Measurements from ENCODE around the gene CSNK1G1. TPM values are rescaled to one million over a fixed set of nuclear protein-coding genes. Genes with fewer than 3 reads are reported as not detected.
"Not testable (repeated sequence)": the region's sequence is repeated elsewhere in the genome, so short reads cannot be mapped to it uniquely, and the experiment has no call there.

The CSNK1G1 gene
- total RNA-seq, 1 donor from 2014 or later, result 19.8 TPM

DNA sequence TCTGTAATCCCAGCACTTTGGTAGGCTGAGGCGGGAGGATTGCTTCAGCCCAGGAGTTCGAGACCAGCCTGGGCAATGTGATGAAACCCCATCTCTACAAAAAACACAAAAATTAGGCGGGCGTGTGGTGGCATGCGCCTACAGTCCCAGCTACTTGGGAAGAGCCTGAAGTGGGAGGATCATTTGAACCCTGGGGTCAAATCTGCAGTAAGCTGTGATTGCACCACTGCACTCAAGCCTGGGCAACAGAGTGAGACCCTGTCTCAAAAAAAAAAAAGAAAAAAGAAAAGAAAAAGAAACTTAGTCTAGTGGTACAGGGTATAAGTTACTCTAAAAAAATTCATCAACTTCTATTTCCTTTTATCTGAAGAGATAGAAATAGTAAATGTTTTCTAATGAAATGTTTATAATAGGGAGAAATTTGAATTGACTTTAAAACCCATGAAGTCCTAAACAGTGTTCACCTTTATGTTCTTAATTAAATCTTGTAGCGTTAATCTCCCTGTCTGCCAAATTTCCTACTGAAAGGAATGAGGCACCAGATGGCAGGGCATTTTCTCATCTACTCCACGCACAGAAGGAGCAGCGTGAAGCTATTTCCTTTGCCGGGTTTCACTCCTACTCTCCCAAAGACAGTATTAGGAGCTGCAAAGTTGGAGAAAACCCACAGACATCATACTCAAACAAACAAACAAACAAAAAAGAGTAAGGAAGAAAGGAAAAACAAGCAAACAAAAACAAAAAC is 23.4 kb upstream of the CSNK1G1 start:
- Histone ChIP-seq H3K36me3 (no peaks in the 10 kb centered on the region), H3K4me3 (no peak overlapping the region), H3K9me3 (no peaks in the 10 kb centered on the region), H3K27ac (no peak overlapping the region), H3K4me1 (peaks cover 9% of the 10 kb centered on the region), H3K27me3 (no peaks in the 10 kb centered on the region)
- no peak for ATAC-seq
- intact Hi-C loops (cut with DNase I), result no loop called here
- DNase-seq, result no peak
- TF ChIP-seq, protein P1, sequence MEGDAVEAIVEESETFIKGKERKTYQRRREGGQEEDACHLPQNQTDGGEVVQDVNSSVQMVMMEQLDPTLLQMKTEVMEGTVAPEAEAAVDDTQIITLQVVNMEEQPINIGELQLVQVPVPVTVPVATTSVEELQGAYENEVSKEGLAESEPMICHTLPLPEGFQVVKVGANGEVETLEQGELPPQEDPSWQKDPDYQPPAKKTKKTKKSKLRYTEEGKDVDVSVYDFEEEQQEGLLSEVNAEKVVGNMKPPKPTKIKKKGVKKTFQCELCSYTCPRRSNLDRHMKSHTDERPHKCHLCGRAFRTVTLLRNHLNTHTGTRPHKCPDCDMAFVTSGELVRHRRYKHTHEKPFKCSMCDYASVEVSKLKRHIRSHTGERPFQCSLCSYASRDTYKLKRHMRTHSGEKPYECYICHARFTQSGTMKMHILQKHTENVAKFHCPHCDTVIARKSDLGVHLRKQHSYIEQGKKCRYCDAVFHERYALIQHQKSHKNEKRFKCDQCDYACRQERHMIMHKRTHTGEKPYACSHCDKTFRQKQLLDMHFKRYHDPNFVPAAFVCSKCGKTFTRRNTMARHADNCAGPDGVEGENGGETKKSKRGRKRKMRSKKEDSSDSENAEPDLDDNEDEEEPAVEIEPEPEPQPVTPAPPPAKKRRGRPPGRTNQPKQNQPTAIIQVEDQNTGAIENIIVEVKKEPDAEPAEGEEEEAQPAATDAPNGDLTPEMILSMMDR (IDR thresholded peaks at IDR 0.05), result no peak

DNA sequence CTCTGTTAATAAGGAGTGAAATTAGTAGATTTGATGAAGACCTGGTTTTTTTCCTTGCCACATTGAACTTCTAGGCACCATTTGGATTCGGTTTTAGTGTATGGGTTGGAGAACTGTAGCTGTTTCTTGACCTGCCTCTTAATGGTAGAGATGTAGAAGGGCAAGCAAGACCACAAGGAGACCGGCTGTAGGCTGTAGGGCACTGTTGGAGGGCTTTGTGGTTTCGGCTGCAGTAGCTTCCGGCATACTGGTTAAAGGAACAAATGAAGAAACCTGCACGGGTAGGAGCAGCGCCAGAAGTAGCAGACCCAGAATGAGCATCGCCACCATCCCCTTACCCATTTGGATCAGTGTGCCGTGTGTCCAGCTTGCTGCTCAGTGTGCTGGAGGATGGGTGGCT is 17.4 kb upstream of the CSNK1G1 start:
- TF ChIP-seq, protein P1 (IDR thresholded peaks at IDR 0.05), result no peak
- Histone ChIP-seq H3K4me3 (no peak overlapping the region), H3K4me1 (no peaks in the 10 kb centered on the region), H3K27ac (no peak overlapping the region), H3K27me3 (no peaks in the 10 kb centered on the region), H3K36me3 (no peaks in the 10 kb centered on the region), H3K9me3 (no peaks in the 10 kb centered on the region)
- ATAC-seq, result no peak
- DNase-seq, result no peak
- intact Hi-C loops (cut with DNase I), result no loop called here

DNA sequence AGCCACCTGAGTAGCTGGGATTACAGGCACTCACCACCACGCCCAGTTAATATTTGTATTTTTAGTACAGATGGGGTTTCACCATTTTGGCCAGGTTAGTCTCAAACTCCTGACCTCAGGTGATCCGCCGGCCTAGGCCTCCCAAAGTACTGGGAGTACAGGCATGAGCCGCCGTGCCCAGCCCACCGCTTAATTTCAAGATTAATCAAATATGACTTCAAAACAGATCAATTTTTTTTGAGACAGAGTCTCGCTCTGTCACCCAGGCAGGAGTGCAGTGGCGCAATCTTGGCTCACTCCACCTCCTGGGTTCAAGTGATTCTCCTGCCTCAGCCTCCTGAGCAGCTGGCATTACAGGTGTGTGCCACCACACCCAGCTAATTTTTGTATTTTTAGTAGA is 15.4 kb upstream of the CSNK1G1 start:
- H3K27ac ChIP-seq; DNase-seq; ATAC-seq; H3K27me3 ChIP-seq; H3K4me1 ChIP-seq; H3K4me3 ChIP-seq; H3K9me3 ChIP-seq; intact Hi-C loops (cut with DNase I); H3K36me3 ChIP-seq: not testable (repeated sequence)

DNA sequence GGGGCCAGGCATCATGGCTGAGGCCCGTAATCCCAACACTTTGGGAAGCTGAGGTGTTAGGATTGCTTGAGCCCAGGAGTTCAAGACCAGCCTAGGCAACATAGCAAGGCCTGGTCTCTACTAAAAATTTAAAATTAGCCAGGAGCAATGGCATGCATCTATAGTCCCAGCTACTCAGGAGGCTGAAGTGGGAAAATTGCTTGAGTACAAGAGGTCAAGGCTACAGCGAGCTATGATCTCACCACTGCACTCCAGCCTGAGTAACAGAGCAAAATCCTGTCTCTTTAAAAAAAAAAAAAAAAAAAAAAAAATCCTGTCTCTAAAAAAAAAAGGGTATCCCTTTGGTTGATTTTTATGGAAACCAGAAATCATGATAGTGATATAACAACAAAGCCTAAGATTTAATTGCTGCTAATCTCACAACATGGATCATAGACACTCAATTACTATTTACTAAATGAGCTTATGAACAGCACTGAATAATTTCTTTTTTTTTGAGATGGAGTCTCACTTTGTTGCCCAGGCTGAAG is 13.2 kb upstream of the CSNK1G1 start:
- TF ChIP-seq, protein P1 (IDR thresholded peaks at IDR 0.05), result no peak
- H3K27ac ChIP-seq, result no peak overlapping the region
- no peak for DNase-seq

DNA sequence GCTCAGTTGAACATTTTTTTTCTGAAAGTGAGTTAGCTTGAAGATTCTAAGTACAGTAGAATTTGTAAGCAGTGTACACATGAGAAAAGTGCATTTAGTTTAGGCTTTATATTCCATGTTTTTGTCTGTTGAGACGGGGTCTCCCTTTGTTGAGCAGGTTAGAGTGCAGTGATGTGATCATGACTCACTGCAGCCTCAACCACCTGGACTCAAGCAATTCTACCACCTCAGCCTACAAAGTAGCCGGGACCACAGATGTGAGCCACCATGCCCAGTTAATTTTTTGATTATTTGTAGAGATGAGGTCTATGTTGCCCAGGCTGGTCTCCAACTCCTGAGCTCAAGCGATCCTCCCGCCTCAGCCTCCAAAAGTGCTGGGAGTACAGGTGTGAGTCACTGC is 5.3 kb upstream of the CSNK1G1 start:
- DNase-seq (no peak), ATAC-seq (no peak)
- intact Hi-C loops (cut with DNase I), result no loop called here
- TF ChIP-seq, protein P1 (IDR thresholded peaks at IDR 0.05), result no peak
- Histone ChIP-seq H3K4me1 (no peaks in the 10 kb centered on the region), H3K4me3 (no peak overlapping the region), H3K9me3 (no peaks in the 10 kb centered on the region), H3K27me3 (no peaks in the 10 kb centered on the region), H3K36me3 (no peaks in the 10 kb centered on the region), H3K27ac (no peak overlapping the region)

More for the DNA sequence above, 13.2 kb upstream of the CSNK1G1 start:
- no peak overlapping the region for H3K4me3 ChIP-seq
- no peaks in the 10 kb centered on the region for H3K27me3 ChIP-seq
- no peak for ATAC-seq
- no peaks in the 10 kb centered on the region for H3K9me3 ChIP-seq
- no peaks in the 10 kb centered on the region for H3K4me1 ChIP-seq
- intact Hi-C loops (cut with DNase I), result no loop called here
- H3K36me3 ChIP-seq, result no peaks in the 10 kb centered on the region

DNA sequence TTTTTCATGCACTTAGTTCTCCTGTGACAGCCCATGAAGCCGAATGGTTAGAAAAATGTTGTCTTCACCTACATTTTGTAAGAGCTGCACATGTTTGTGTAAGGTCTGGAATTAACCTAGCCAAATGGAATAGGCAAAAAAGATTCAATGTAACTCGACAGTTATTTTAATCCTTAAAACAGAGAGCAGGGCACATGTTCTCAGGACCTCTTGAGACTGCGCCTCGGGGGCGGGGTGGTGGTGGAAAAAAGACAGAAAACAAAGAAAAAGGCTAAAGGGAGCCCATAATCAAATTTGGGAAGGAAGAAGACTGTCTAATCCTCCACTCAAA is 702 bp upstream of the CSNK1G1 start:
- Histone ChIP-seq H3K9me3 (no peaks in the 10 kb centered on the region), H3K27ac (peak overlapping the region; percentile 66), H3K36me3 (no peaks in the 10 kb centered on the region), H3K4me1 (peaks cover 6% of the 10 kb centered on the region), H3K27me3 (no peaks in the 10 kb centered on the region), H3K4me3 (peak overlapping the region; percentile 79)
- DNase-seq (no peak), ATAC-seq (no peak)
- intact Hi-C loops (cut with DNase I), result no loop called here
- TF ChIP-seq, protein P1 (IDR thresholded peaks at IDR 0.05), result no peak

Measured in upper lobe of right lung (tissue), 1 donor.